HL-60 (cell line): ENCODE results near the gene DOK1.

ENCODE experiments used
- DNase-seq, 2 experiments: peaks; one replicate each; pipeline ENCODE4 v3.0.0-alpha.2; 2010 to 2020; ENCODE audit warnings: low read depth in 1 of 2, low spot score in 1 of 2
- H3K27ac ChIP-seq: fragments of 250-450 bp; sonication (Bioruptor Pico); replicated peaks from 2 replicates; pipeline ENCODE4 v1.5.1; 2020; ENCODE audit warnings: mild to moderate bottlenecking, moderate library complexity
- H3K27me3 ChIP-seq: fragments of 250-450 bp; sonication (Bioruptor Pico); 2 replicates; pipeline ENCODE4 v1.5.1; 2021; ENCODE audit warnings: mild to moderate bottlenecking, moderate library complexity; ENCODE audit not compliant: insufficient read depth, poor library complexity, severe bottlenecking
- H3K4me3 ChIP-seq: replicated peaks from 2 replicates; pipeline ENCODE4 v1.5.1; 2011; ENCODE audit warnings: mild to moderate bottlenecking, control low read depth, low read length; ENCODE audit not compliant: insufficient read depth
- GABPA ChIP-seq: IDR thresholded peaks from 2 replicates; pipeline ENCODE4 v1.6.1; 2012; ENCODE audit warnings: low read depth
- POLR2AphosphoS5 ChIP-seq: IDR thresholded peaks from 2 replicates; pipeline ENCODE4 v1.6.1; 2012; ENCODE audit warnings: low read depth
- SPI1 ChIP-seq: IDR thresholded peaks from 2 replicates; pipeline ENCODE4 v1.6.1; 2012; ENCODE audit warnings: low read depth, mild to moderate bottlenecking, borderline replicate concordance
- TF ChIP-seq, protein P1 (sequence below): IDR thresholded peaks from one replicate; pipeline ENCODE4 v1.5.1; 2011; ENCODE audit warnings: low read length, control low read depth, inconsistent platforms; ENCODE audit not compliant: insufficient read depth
- TF ChIP-seq, protein P2 (sequence below): IDR thresholded peaks from 2 replicates; pipeline ENCODE4 v1.6.1; 2012; ENCODE audit warnings: low read depth; ENCODE audit not compliant: insufficient replicate concordance

DOK1 gene

DNA sequence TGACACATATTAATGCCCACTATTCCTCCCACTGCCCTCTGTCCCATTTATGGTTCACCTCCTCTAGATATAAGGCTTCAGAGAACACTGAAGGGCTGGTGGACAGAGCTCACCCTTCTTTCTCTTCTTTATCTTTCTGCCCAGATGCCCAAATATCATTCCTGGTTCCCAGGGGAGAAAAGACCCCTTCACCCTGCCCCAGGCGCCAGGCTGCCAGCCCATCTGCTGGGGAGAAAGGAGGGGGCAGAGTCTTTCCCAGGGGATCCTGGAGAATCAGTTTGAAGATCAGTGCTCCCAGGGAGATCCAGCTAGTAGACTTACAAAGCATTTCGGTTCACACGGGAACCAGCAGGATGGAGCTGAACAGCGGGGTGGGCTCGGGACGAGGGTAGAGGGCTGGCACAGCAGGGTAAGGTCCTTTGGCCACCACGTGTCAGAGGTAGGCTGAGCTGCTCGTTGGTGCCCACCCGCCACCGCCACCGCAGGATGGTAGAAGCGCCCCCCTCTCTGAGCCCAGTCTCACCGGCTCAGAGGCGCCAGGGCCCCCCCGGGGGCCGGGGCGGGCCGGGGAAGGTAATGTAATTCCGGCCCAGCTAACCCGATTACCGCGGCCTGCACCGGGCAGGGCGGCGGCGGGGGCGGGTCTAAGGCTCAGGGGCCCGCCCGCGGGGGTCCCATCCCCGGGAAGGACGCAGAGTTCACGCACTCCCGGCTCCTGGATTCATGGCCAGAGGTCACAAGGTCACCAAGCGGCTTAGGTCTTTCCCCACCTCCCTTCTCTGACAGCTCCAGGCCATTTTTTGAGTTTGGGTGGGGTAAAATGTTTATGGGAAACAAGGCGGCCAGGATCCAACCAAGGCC lies 41.5 kb upstream of the DOK1 start:
- Histone ChIP-seq H3K27ac (no peak overlapping the region), H3K4me3 (no peak overlapping the region), H3K27me3 (peaks cover 59% of the 10 kb centered on the region)
- TF ChIP-seq, protein P1, sequence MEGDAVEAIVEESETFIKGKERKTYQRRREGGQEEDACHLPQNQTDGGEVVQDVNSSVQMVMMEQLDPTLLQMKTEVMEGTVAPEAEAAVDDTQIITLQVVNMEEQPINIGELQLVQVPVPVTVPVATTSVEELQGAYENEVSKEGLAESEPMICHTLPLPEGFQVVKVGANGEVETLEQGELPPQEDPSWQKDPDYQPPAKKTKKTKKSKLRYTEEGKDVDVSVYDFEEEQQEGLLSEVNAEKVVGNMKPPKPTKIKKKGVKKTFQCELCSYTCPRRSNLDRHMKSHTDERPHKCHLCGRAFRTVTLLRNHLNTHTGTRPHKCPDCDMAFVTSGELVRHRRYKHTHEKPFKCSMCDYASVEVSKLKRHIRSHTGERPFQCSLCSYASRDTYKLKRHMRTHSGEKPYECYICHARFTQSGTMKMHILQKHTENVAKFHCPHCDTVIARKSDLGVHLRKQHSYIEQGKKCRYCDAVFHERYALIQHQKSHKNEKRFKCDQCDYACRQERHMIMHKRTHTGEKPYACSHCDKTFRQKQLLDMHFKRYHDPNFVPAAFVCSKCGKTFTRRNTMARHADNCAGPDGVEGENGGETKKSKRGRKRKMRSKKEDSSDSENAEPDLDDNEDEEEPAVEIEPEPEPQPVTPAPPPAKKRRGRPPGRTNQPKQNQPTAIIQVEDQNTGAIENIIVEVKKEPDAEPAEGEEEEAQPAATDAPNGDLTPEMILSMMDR = no peak
- no peak for TF ChIP-seq GABPA
- TF ChIP-seq POLR2AphosphoS5 = no peak
- TF ChIP-seq, protein P2, sequence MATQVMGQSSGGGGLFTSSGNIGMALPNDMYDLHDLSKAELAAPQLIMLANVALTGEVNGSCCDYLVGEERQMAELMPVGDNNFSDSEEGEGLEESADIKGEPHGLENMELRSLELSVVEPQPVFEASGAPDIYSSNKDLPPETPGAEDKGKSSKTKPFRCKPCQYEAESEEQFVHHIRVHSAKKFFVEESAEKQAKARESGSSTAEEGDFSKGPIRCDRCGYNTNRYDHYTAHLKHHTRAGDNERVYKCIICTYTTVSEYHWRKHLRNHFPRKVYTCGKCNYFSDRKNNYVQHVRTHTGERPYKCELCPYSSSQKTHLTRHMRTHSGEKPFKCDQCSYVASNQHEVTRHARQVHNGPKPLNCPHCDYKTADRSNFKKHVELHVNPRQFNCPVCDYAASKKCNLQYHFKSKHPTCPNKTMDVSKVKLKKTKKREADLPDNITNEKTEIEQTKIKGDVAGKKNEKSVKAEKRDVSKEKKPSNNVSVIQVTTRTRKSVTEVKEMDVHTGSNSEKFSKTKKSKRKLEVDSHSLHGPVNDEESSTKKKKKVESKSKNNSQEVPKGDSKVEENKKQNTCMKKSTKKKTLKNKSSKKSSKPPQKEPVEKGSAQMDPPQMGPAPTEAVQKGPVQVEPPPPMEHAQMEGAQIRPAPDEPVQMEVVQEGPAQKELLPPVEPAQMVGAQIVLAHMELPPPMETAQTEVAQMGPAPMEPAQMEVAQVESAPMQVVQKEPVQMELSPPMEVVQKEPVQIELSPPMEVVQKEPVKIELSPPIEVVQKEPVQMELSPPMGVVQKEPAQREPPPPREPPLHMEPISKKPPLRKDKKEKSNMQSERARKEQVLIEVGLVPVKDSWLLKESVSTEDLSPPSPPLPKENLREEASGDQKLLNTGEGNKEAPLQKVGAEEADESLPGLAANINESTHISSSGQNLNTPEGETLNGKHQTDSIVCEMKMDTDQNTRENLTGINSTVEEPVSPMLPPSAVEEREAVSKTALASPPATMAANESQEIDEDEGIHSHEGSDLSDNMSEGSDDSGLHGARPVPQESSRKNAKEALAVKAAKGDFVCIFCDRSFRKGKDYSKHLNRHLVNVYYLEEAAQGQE = no peak
- no peak for TF ChIP-seq SPI1
- DNase-seq = no peak

DNA sequence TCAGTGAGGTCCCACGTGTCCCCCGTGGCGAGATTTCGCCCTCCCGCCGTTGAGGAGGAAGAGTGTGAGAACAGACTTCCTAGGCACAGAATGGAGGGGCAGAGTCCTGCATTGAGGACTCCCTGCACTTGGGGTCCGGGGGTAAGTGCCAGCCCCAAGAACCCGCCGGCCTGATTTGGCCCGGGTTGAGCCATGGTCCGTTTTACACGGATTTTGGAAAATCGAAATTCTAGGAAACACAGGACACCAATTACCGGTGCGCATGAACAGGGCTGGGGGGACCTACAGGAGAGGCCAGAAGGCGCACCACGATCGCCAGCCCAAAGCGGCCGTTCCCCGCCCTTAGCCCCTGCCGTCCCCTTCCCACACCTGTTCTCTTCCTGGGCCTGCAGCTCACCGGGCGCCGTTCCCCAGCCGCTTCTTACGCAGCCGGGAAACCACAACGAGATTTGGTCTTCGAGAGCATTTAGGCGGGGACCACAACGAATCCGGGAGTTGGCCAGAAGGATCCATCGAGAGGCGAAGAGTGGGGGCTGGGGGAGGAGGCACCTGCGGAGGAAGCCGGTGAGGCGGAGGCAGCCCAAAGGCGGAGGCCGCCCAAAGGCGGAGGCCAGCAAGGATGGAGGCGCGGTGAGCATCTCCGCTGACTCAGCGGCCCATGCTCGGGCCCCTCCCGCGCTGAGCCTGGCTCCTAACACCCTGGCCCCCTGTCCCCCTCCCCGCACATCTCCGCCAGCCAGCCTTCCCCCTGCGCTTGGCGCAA lies 40.7 kb upstream of the DOK1 start:
- TF ChIP-seq SPI1 = no peak
- TF ChIP-seq, protein P2 = no peak
- TF ChIP-seq, protein P1 = no peak
- no peak for TF ChIP-seq GABPA
- TF ChIP-seq POLR2AphosphoS5 = no peak
- Histone ChIP-seq H3K27me3 (peaks cover 63% of the 10 kb centered on the region), H3K27ac (no peak overlapping the region), H3K4me3 (no peak overlapping the region)
- DNase-seq = no peak

DNA sequence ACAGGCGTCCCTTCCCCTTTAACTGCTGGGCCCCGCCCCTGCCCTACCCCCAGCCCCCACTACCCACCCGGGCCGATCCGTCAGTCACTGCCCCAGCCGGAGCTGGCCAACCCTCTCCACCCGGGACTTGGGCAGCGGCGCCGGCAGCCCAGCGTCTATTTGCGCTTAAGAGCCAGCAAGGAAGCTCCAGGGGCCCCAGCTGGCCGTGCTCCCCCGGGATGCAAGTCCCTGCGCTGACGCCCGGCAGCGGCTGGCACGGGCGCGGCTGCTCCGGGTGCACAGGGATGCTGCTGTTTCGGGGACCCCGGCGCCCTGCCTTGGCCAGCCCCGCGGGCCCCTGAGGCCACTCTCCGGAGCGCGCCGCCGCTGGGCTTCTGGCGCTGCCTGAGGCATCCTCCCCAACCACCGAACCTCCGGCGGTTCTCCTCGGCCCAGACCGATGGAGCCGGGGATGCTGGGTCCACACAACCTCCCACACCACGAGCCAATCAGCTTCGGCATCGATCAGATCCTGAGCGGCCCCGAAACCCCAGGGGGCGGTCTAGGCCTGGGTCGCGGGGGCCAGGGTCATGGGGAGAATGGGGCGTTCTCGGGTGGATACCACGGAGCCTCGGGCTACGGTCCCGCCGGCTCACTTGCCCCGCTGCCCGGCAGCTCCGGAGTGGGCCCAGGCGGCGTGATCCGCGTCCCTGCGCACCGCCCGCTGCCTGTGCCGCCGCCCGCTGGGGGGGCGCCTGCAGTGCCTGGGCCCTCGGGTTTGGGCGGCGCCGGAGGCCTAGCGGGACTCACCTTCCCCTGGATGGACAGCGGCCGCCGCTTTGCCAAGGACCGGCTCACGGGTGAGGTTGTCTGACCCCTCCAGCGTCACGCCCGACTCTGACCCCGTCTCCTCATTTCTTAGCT lies 39.9 kb upstream of the DOK1 start, which contains the start of gene TLX2:
TSS of gene TLX2 (plus strand) at position 83 of the 903 bp plus-strand sequence. CDS start at position 440, 357 bp downstream.
- peaks cover 69% of the 10 kb centered on the region for H3K27me3 ChIP-seq
- no peak for DNase-seq
- no peak within 1 kb of the TSS for H3K4me3 ChIP-seq
- TF ChIP-seq, protein P1 = no peak
- TF ChIP-seq GABPA = no peak
- no peak for TF ChIP-seq SPI1
- TF ChIP-seq, protein P2 = no peak
- no peak for TF ChIP-seq POLR2AphosphoS5
- no peak within 1 kb of the TSS for H3K27ac ChIP-seq
